Naive thymus-derived CD4-positive, alpha-beta T cell (primary cell): Measurements from ENCODE around the gene MRTFA. TPM values are rescaled to one million over a fixed set of nuclear protein-coding genes. Genes with fewer than 3 reads are reported as not detected.

Experiments
- ATAC-seq: fragments of 150-1000 bp; cut with Tn5 transposase; 2 replicates; pipeline ENCODE4 v1.10.0; 2021; ENCODE audit warnings: mild to moderate bottlenecking, moderate library complexity
- CTCF ChIA-PET: fragments of 350-600 bp; sonication (Branson Sonifier 250); formaldehyde crosslinking; loops from one replicate; lab custom pipeline; 2021; ENCODE audit warnings: antibody characterized with exemption; lab: Charles Lee
- POLR2A ChIA-PET: fragments of 350-600 bp; sonication (Branson Sonifier 250); formaldehyde crosslinking; loops from one replicate; lab custom pipeline; 2021; ENCODE audit warnings: antibody characterized with exemption, inconsistent platforms; lab: Charles Lee
- DNase-seq, 9 donors: peaks; one replicate each; pipeline versions ENCODE4 v3.0.0 to v3.0.0-alpha.2; 2020 to 2022; ENCODE audit warnings: mixed read lengths in 1 of 9
- H3K27ac ChIP-seq: one replicate; pipeline ENCODE4 v1.7.0; 2013; ENCODE audit warnings: mild to moderate bottlenecking, low read depth, low read length, moderate library complexity
- H3K27me3 ChIP-seq, 2 donors: one replicate each; pipeline ENCODE4 v1.7.0; 2013; ENCODE audit warnings: low read length in 2 of 2, mild to moderate bottlenecking in 2 of 2, moderate library complexity in 2 of 2; ENCODE audit not compliant: control insufficient read depth in 2 of 2, insufficient read depth in 2 of 2
- H3K36me3 ChIP-seq, 3 experiments: 1 replicate in 2 of 3; 2 replicates in 1 of 3; pipeline ENCODE4 v1.7.0; 2013; ENCODE audit warnings: low read length in 3 of 3, mild to moderate bottlenecking in 3 of 3, moderate library complexity in 1 of 3; ENCODE audit not compliant: insufficient read depth in 3 of 3, control insufficient read depth in 2 of 3
- H3K4me1 ChIP-seq, 2 donors: one replicate each; pipeline ENCODE4 v1.7.0; 2013; ENCODE audit warnings: low read length in 2 of 2, mild to moderate bottlenecking in 2 of 2, moderate library complexity in 1 of 2; ENCODE audit not compliant: control insufficient read depth in 2 of 2, insufficient read depth in 2 of 2
- H3K4me3 ChIP-seq: 2 replicates; pipeline ENCODE4 v1.7.0; 2013; ENCODE audit warnings: mild to moderate bottlenecking, low read length
- H3K9me3 ChIP-seq, 3 experiments: 1 replicate in 2 of 3; 2 replicates in 1 of 3; pipeline ENCODE4 v1.7.0; 2013; ENCODE audit warnings: low read length in 3 of 3; ENCODE audit not compliant: control insufficient read depth in 2 of 3
- H3K27ac Mint-ChIP-seq, 9 donors: one replicate each; pipeline ENCODE4 v1.8.0; 2020 to 2022; ENCODE audit warnings: mixed read lengths in 9 of 9, mild to moderate bottlenecking in 8 of 9, moderate library complexity in 5 of 9, inconsistent platforms in 2 of 9
- H3K27me3 Mint-ChIP-seq, 5 donors: one replicate each; pipeline ENCODE4 v1.8.0; 2021 to 2022; ENCODE audit warnings: mixed read lengths in 5 of 5, mild to moderate bottlenecking in 1 of 5
- H3K36me3 Mint-ChIP-seq, 5 donors: one replicate each; pipeline ENCODE4 v1.8.0; 2020 to 2022; ENCODE audit warnings: mixed read lengths in 5 of 5, mild to moderate bottlenecking in 3 of 5, inconsistent platforms in 1 of 5
- H3K4me1 Mint-ChIP-seq, 7 donors: one replicate each; pipeline ENCODE4 v1.8.0; 2020 to 2022; ENCODE audit warnings: mixed read lengths in 7 of 7, mild to moderate bottlenecking in 3 of 7, inconsistent platforms in 1 of 7
- H3K4me3 Mint-ChIP-seq, 10 donors: one replicate each; pipeline ENCODE4 v1.8.0; 2020 to 2022; ENCODE audit warnings: mild to moderate bottlenecking in 10 of 10, mixed read lengths in 10 of 10, moderate library complexity in 6 of 10, inconsistent platforms in 2 of 10
- H3K9me3 Mint-ChIP-seq, 11 donors: one replicate each; pipeline ENCODE4 v1.8.0; 2020 to 2022; ENCODE audit warnings: mixed read lengths in 11 of 11, mild to moderate bottlenecking in 4 of 11, inconsistent platforms in 1 of 11, moderate library complexity in 1 of 11
- intact Hi-C, 2 donors: fragments of 100-400 bp; cut with micrococcal nuclease; formaldehyde crosslinking; loops; one replicate each; pipeline ENCODE4 v1.15.1; 2023
- polyA plus RNA-seq, 2 donors: library from polyadenylated mRNA; unstranded; fragments of 300-500 nt; fragmentation: Illumina TruSeq; gene quantifications; one replicate each; pipeline ENCODE4 v1.2.3, GENCODE V29; 2021
- total RNA-seq, 6 experiments: library from RNA in 5 of 6; stranded (reverse) in 5 of 6; gene quantifications; 1 replicate in 5 of 6; 2 replicates in 1 of 6; pipeline ENCODE4 v1.2.3 and lab custom pipeline; 2021 to 2026

The MRTFA gene
- total and polyA plus RNA-seq, 7 experiments from 2014 or later, result 17.6 to 114 (median 81.5) TPM

- ChIA-PET CTCF (interaction anchor here (1.0 to 6.7 kb wide), 3 partner anchors 93 to 153 kb away, joined by 3 to 62 read pairs (median 3); no protein-coding TSS in a partner anchor), POLR2A (interaction anchor here (0.6 to 4.9 kb wide), 3 partner anchors 37 to 195 kb away, joined by 3 to 30 read pairs (median 6); partner anchors contain the start of gene MRTFA)
- no peaks in the 10 kb centered on the region for H3K9me3 Mint-ChIP-seq
- Histone ChIP-seq H3K36me3 (no peaks in the 10 kb centered on the region), H3K4me3 (no peak overlapping the region), H3K27ac (peak overlapping the region; percentile 3), H3K27me3 (no peaks in the 10 kb centered on the region), H3K4me1 (peaks cover 27 to 36% of the 10 kb centered on the region in 2 donors), H3K9me3 (no peaks in the 10 kb centered on the region)
- H3K27me3 Mint-ChIP-seq, result no peaks in the 10 kb centered on the region
- H3K4me1 Mint-ChIP-seq, result peaks cover 47 to 87% (median 77%) of the 10 kb centered on the region in 7 donors
- peak overlapping the region in 9 of 10 donors; percentile 30 to 93 (median 84) for H3K4me3 Mint-ChIP-seq
- DNase-seq (no peak), ATAC-seq (no peak)
- intact Hi-C loops, result loop anchor here (2.0 to 5.0 kb wide), 4 partner anchors 52 to 998 kb away; partner anchors contain the start of gene RPS19BP1 (in 1 of the 2)
- H3K27ac Mint-ChIP-seq, result peak overlapping the region in 8 of 9 donors; percentile 46 to 96 (median 86)
- peaks cover 0 to 5% (median 0%) of the 10 kb centered on the region in 5 donors for H3K36me3 Mint-ChIP-seq
Observed at GRCh38 chr22:40529821-40530220, 106.7 kb downstream of the MRTFA start.

GRCh38 chr22:40526960-40527359 lies 109.6 kb downstream of the MRTFA start:
- Mint-ChIP-seq H3K27ac (peak overlapping the region in 7 of 9 donors; percentile 11 to 81 (median 63)), H3K27me3 (no peaks in the 10 kb centered on the region), H3K9me3 (peaks cover 0 to 2% (median 0%) of the 10 kb centered on the region in 11 donors), H3K4me3 (peak overlapping the region in 1 of 10 donors; percentile 43), H3K36me3 (peaks cover 0 to 9% (median 4%) of the 10 kb centered on the region in 5 donors), H3K4me1 (peaks cover 19 to 68% (median 62%) of the 10 kb centered on the region in 7 donors)
- DNase-seq, result no peak
- no peaks in the 10 kb centered on the region for H3K9me3 ChIP-seq
- no peaks in the 10 kb centered on the region for H3K36me3 ChIP-seq
- intact Hi-C loops, result loop anchor here (5.0 kb wide), 2 partner anchors 370 to 995 kb away; partner anchors contain the start of gene RPS19BP1 (in 1 of the 2)
- peaks cover 8 to 17% of the 10 kb centered on the region in 2 donors for H3K4me1 ChIP-seq
- no peak overlapping the region for H3K4me3 ChIP-seq
- POLR2A ChIA-PET, result interaction anchor here (0.7 kb wide), 1 partner anchor 45 kb away, joined by 3 read pairs; no protein-coding TSS in a partner anchor
- ATAC-seq, result no peak
- CTCF ChIA-PET, result interaction anchor here (0.8 to 6.9 kb wide), 5 partner anchors 15 to 331 kb away, joined by 3 to 90 read pairs (median 4); no protein-coding TSS in a partner anchor
- H3K27ac ChIP-seq, result no peak overlapping the region
- no peaks in the 10 kb centered on the region for H3K27me3 ChIP-seq

- ATAC-seq, result peak; percentile 74
- H3K4me3 Mint-ChIP-seq, result peak overlapping the region in 1 of 10 donors; percentile 48
- no peak overlapping the region for H3K27ac ChIP-seq
- intact Hi-C loops, result loop anchor here (1.0 to 5.0 kb wide), 6 partner anchors 88 to 993 kb away; partner anchors contain the start of genes MRTFA (in 1 of the 2) and RPS19BP1 (in 1 of the 2)
- H3K4me1 Mint-ChIP-seq, result peaks cover 13 to 55% (median 51%) of the 10 kb centered on the region in 7 donors
- H3K36me3 ChIP-seq, result no peaks in the 10 kb centered on the region
- H3K36me3 Mint-ChIP-seq, result peaks cover 0 to 11% (median 4%) of the 10 kb centered on the region in 5 donors
- no peak overlapping the region for H3K4me3 ChIP-seq
- ChIA-PET CTCF (interaction anchor here (0.7 to 6.9 kb wide), 14 partner anchors 8 to 150 kb away, joined by 3 to 90 read pairs (median 4); partner anchors contain the start of gene MRTFA), POLR2A (interaction anchor here (0.7 to 2.4 kb wide), 9 partner anchors 8 to 125 kb away, joined by 3 to 12 read pairs (median 3); partner anchors contain the start of gene MRTFA)
- H3K9me3 ChIP-seq, result no peaks in the 10 kb centered on the region
- H3K4me1 ChIP-seq, result peaks cover 0 to 11% of the 10 kb centered on the region in 2 donors
- DNase-seq, result peak; percentile 58 to 80 (median 76)
- H3K27me3 ChIP-seq, result no peaks in the 10 kb centered on the region
- no peaks in the 10 kb centered on the region for H3K27me3 Mint-ChIP-seq
- peak overlapping the region in 8 of 9 donors; percentile 7 to 86 (median 58) for H3K27ac Mint-ChIP-seq
- peaks cover 0 to 2% (median 0%) of the 10 kb centered on the region in 11 donors for H3K9me3 Mint-ChIP-seq
Observed at GRCh38 chr22:40525250-40525884, 111.2 kb downstream of the MRTFA start.

GRCh38 chr22:40524392-40525249 lies 111.9 kb downstream of the MRTFA start:
- Histone ChIP-seq H3K27me3 (no peaks in the 10 kb centered on the region), H3K27ac (no peak overlapping the region), H3K4me1 (peaks cover 0 to 15% of the 10 kb centered on the region in 2 donors), H3K9me3 (no peaks in the 10 kb centered on the region), H3K36me3 (no peaks in the 10 kb centered on the region), H3K4me3 (no peak overlapping the region)
- intact Hi-C loops, result loop anchor here (1.0 to 5.0 kb wide), 6 partner anchors 87 to 992 kb away; partner anchors contain the start of genes MRTFA (in 1 of the 2) and RPS19BP1 (in 1 of the 2)
- Mint-ChIP-seq H3K4me3 (no peak overlapping the region), H3K9me3 (peaks cover 0 to 2% (median 0%) of the 10 kb centered on the region in 11 donors), H3K36me3 (peaks cover 0 to 11% (median 4%) of the 10 kb centered on the region in 5 donors), H3K27me3 (no peaks in the 10 kb centered on the region), H3K27ac (peak overlapping the region in 1 of 9 donors; percentile 47), H3K4me1 (peaks cover 12 to 55% (median 51%) of the 10 kb centered on the region in 7 donors)
- POLR2A ChIA-PET, result interaction anchor here (0.7 to 2.4 kb wide), 12 partner anchors 8 to 202 kb away, joined by 3 to 12 read pairs (median 3); partner anchors contain the start of gene MRTFA
- DNase-seq (no peak), ATAC-seq (no peak)
- CTCF ChIA-PET, result interaction anchor here (0.6 to 6.9 kb wide), 23 partner anchors 9 to 375 kb away, joined by 3 to 90 read pairs (median 4); partner anchors contain the start of gene MRTFA

GRCh38 chr22:40522141-40522540 lies 114.4 kb downstream of the MRTFA start:
- Mint-ChIP-seq H3K9me3 (peaks cover 0 to 2% (median 0%) of the 10 kb centered on the region in 11 donors), H3K27ac (peak overlapping the region in 1 of 9 donors; percentile 45), H3K4me3 (no peak overlapping the region), H3K36me3 (peaks cover 0 to 12% (median 6%) of the 10 kb centered on the region in 5 donors), H3K27me3 (no peaks in the 10 kb centered on the region), H3K4me1 (peaks cover 24 to 65% (median 59%) of the 10 kb centered on the region in 7 donors)
- no peaks in the 10 kb centered on the region for H3K9me3 ChIP-seq
- peaks cover 10 to 22% of the 10 kb centered on the region in 2 donors for H3K4me1 ChIP-seq
- intact Hi-C loops, result no loop called here
- ATAC-seq (no peak), DNase-seq (no peak)
- H3K27ac ChIP-seq, result no peak overlapping the region
- H3K27me3 ChIP-seq, result no peaks in the 10 kb centered on the region
- ChIA-PET POLR2A (interaction anchor here (1.0 kb wide), 1 partner anchor 12 kb away, joined by 3 read pairs; no protein-coding TSS in a partner anchor), CTCF (interaction anchor here (6.9 kb wide), 1 partner anchor 124 kb away, joined by 90 read pairs; no protein-coding TSS in a partner anchor)
- no peaks in the 10 kb centered on the region for H3K36me3 ChIP-seq
- H3K4me3 ChIP-seq, result no peak overlapping the region
